ENCODE data around the gene LIPC.
A peak's percentile ranks its signal among the peaks of the same experiment; 100 is the strongest.

LIPC gene

DNA sequence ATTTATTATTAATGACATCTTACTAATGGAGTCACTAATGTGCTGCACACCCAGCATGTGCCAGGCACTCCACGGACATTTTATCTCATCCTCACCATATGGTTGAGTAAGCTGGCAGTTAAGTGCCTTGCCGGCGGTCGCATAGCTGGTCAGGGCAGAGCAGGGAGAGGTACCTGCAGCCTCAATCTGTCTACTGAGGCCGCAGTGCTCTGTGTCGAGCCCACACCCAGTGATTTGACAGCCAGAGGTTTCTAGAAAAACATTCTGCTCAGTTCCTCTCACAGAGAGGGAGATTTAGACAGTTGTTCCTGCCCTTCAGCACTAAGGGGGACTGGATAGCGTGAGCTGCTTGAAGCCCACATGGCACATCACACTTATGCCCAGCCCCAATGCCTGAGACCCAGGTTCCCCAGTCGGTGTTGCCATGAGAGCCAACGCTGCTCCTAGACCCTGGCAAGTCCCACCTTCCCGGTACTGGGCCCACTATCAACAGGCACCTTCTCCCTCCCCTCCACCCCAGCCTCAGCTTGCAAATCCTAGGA lies 2.6 kb downstream of the LIPC start:
- Histone ChIP-seq H3K9me3 (replicated peaks in 1 of 2; ENCODE audit: control insufficient read depth in 2 of 2, insufficient read depth in 1 of 2, low read depth in 1 of 2, low read length in 2 of 2) (no peaks in the 10 kb centered on the region), H3K27me3 (ENCODE audit: control insufficient read depth in 3 of 3, insufficient read depth in 3 of 3, low read depth in 1 of 3, low read length in 3 of 3) (no peaks in the 10 kb centered on the region), H3K4ac (ENCODE audit: low read length) (no peak overlapping the region), H3K9ac (ENCODE audit: low read depth, low read length, poor library complexity) (no peak overlapping the region), H2AFZ (ENCODE audit: low read length) (no peak overlapping the region), H3K4me3 (ENCODE audit: low read length in 2 of 2) (no peak overlapping the region), H4K91ac (ENCODE audit: low read depth, low read length, poor library complexity) (no peak overlapping the region), H4K8ac (ENCODE audit: low read depth, low read length) (no peak overlapping the region), H3K4me1 (ENCODE audit: control insufficient read depth in 2 of 2, insufficient read depth in 1 of 2, low read depth in 1 of 2, low read length in 2 of 2) (peaks cover 5% of the 10 kb centered on the region in 2 donors), H3K23ac (ENCODE audit: low read depth, low read length, poor library complexity) (no peak overlapping the region), H2BK15ac (ENCODE audit: low read length) (no peak overlapping the region), H3K14ac (ENCODE audit: low read length) (no peak overlapping the region), H2BK120ac (ENCODE audit: low read depth, low read length) (no peak overlapping the region), H3K27ac (replicated peaks; ENCODE audit: low read length) (no peak overlapping the region), H3K36me3 (replicated peaks in 1 of 2; ENCODE audit: control insufficient read depth in 2 of 2, insufficient read depth in 2 of 2, low read length in 2 of 2) (no peaks in the 10 kb centered on the region), H3K4me2 (ENCODE audit: insufficient read depth, low read length, poor library complexity, severe bottlenecking) (no peak overlapping the region), H3K79me1 (ENCODE audit: low read depth, low read length) (no peaks in the 10 kb centered on the region), H2AK5ac (ENCODE audit: low read depth, low read length) (no peak overlapping the region), H3K18ac (ENCODE audit: low read length) (no peak overlapping the region), H2BK12ac (ENCODE audit: low read length) (no peak overlapping the region), H2BK5ac (ENCODE audit: low read length) (no peak overlapping the region)
- DNase-seq (ENCODE audit: low spot score): no peak
- no CpG with 5 or more reads among the region's 10 CpGs for WGBS, 2 donors (ENCODE audit: extremely low coverage in 2 of 2, insufficient read length in 2 of 2, insufficient replicate concordance in 1 of 2)

GRCh38 chr15:58436552-58436951 lies 4.8 kb downstream of the LIPC start:
- Histone ChIP-seq H3K4me2 (ENCODE audit: insufficient read depth, low read length, poor library complexity, severe bottlenecking) (no peak overlapping the region), H3K79me1 (ENCODE audit: low read depth, low read length) (no peaks in the 10 kb centered on the region), H3K9me3 (replicated peaks in 1 of 2; ENCODE audit: control insufficient read depth in 2 of 2, insufficient read depth in 1 of 2, low read depth in 1 of 2, low read length in 2 of 2) (no peaks in the 10 kb centered on the region), H3K4me3 (ENCODE audit: low read length in 2 of 2) (no peak overlapping the region), H3K4me1 (ENCODE audit: control insufficient read depth in 2 of 2, insufficient read depth in 1 of 2, low read depth in 1 of 2, low read length in 2 of 2) (peaks cover 5% of the 10 kb centered on the region in 2 donors), H2BK5ac (ENCODE audit: low read length) (no peak overlapping the region), H4K91ac (ENCODE audit: low read depth, low read length, poor library complexity) (no peak overlapping the region), H2AK5ac (ENCODE audit: low read depth, low read length) (no peak overlapping the region), H3K23ac (ENCODE audit: low read depth, low read length, poor library complexity) (no peak overlapping the region), H2BK15ac (ENCODE audit: low read length) (no peak overlapping the region), H3K27ac (replicated peaks; ENCODE audit: low read length) (no peak overlapping the region), H2AFZ (ENCODE audit: low read length) (no peak overlapping the region), H4K8ac (ENCODE audit: low read depth, low read length) (no peak overlapping the region), H2BK120ac (ENCODE audit: low read depth, low read length) (no peak overlapping the region), H3K18ac (ENCODE audit: low read length) (no peak overlapping the region), H3K14ac (ENCODE audit: low read length) (no peak overlapping the region), H3K4ac (ENCODE audit: low read length) (no peak overlapping the region), H3K9ac (ENCODE audit: low read depth, low read length, poor library complexity) (no peak overlapping the region), H2BK12ac (ENCODE audit: low read length) (no peak overlapping the region), H3K27me3 (ENCODE audit: control insufficient read depth in 3 of 3, insufficient read depth in 3 of 3, low read depth in 1 of 3, low read length in 3 of 3) (no peaks in the 10 kb centered on the region), H3K36me3 (replicated peaks in 1 of 2; ENCODE audit: control insufficient read depth in 2 of 2, insufficient read depth in 2 of 2, low read length in 2 of 2) (no peaks in the 10 kb centered on the region)
- no peak for DNase-seq (ENCODE audit: low spot score)
- no CpG with 5 or more reads among the region's 4 CpGs for whole genome bisulfite sequencing, 2 donors (ENCODE audit: extremely low coverage in 2 of 2, insufficient read length in 2 of 2, insufficient replicate concordance in 1 of 2)

DNA sequence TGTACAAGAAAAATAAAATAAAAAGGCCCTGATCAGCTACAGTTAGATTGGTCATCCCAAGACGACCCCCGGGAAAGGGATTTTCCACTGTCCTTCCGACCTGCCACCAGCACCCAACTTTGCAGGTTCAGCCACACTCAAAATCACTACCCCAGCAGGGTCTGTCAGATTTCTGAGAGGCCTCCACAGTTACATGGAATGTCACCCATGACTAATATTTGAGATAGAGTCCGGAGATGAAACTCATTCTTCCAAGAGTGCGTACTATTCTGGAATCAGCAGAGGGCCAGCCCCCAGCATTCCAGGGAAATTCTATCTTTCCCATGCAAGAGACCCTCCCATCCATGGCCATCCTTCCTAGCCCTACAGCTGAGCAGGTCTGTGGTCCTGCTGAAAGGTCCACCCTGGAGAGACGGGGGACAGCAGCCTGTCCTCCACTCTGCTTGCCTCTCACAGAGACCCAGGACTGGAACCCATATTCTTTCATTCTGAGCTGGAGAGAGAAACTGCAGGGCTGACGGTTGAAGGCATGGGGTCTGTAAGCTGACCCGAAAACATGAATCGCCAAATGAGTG lies 5.8 kb downstream of the LIPC start:
- no peak overlapping the region for H2BK5ac ChIP-seq (ENCODE audit: low read length)
- WGBS, 2 donors (ENCODE audit: extremely low coverage in 2 of 2, insufficient read length in 2 of 2, insufficient replicate concordance in 1 of 2): no CpG with 5 or more reads among the region's 9 CpGs
- no peaks in the 10 kb centered on the region for H3K27me3 ChIP-seq (ENCODE audit: control insufficient read depth in 3 of 3, insufficient read depth in 3 of 3, low read depth in 1 of 3, low read length in 3 of 3)
- H3K27ac ChIP-seq (replicated peaks; ENCODE audit: low read length): no peak overlapping the region
- no peak overlapping the region for H3K4me3 ChIP-seq (ENCODE audit: low read length in 2 of 2)
- H2BK15ac ChIP-seq (ENCODE audit: low read length): no peak overlapping the region
- no peak overlapping the region for H4K8ac ChIP-seq (ENCODE audit: low read depth, low read length)
- no peak overlapping the region for H3K23ac ChIP-seq (ENCODE audit: low read depth, low read length, poor library complexity)
- no peak overlapping the region for H3K14ac ChIP-seq (ENCODE audit: low read length)
- H2AK5ac ChIP-seq (ENCODE audit: low read depth, low read length): no peak overlapping the region
- H3K18ac ChIP-seq (ENCODE audit: low read length): peak overlapping the region; percentile 6
- no peak overlapping the region for H2AFZ ChIP-seq (ENCODE audit: low read length)
- H3K9ac ChIP-seq (ENCODE audit: low read depth, low read length, poor library complexity): no peak overlapping the region
- no peak overlapping the region for H3K4me2 ChIP-seq (ENCODE audit: insufficient read depth, low read length, poor library complexity, severe bottlenecking)
- H3K36me3 ChIP-seq (replicated peaks in 1 of 2; ENCODE audit: control insufficient read depth in 2 of 2, insufficient read depth in 2 of 2, low read length in 2 of 2): no peaks in the 10 kb centered on the region
- H4K91ac ChIP-seq (ENCODE audit: low read depth, low read length, poor library complexity): no peak overlapping the region
- no peak for DNase-seq (ENCODE audit: low spot score)
- H3K4ac ChIP-seq (ENCODE audit: low read length): no peak overlapping the region
- no peak overlapping the region for H2BK12ac ChIP-seq (ENCODE audit: low read length)
- no peaks in the 10 kb centered on the region for H3K9me3 ChIP-seq (replicated peaks in 1 of 2; ENCODE audit: control insufficient read depth in 2 of 2, insufficient read depth in 1 of 2, low read depth in 1 of 2, low read length in 2 of 2)
- H3K79me1 ChIP-seq (ENCODE audit: low read depth, low read length): no peaks in the 10 kb centered on the region
- H3K4me1 ChIP-seq (ENCODE audit: control insufficient read depth in 2 of 2, insufficient read depth in 1 of 2, low read depth in 1 of 2, low read length in 2 of 2): peaks cover 5 to 13% of the 10 kb centered on the region in 2 donors
- no peak overlapping the region for H2BK120ac ChIP-seq (ENCODE audit: low read depth, low read length)

GRCh38 chr15:58438111-58438510 lies 6.3 kb downstream of the LIPC start:
- no peak overlapping the region for H3K14ac ChIP-seq (ENCODE audit: low read length)
- no peak overlapping the region for H2BK120ac ChIP-seq (ENCODE audit: low read depth, low read length)
- H3K36me3 ChIP-seq (replicated peaks in 1 of 2; ENCODE audit: control insufficient read depth in 2 of 2, insufficient read depth in 2 of 2, low read length in 2 of 2): no peaks in the 10 kb centered on the region
- H3K18ac ChIP-seq (ENCODE audit: low read length): peak overlapping the region; percentile 6
- WGBS, 2 donors (ENCODE audit: extremely low coverage in 2 of 2, insufficient read length in 2 of 2, insufficient replicate concordance in 1 of 2): no CpG with 5 or more reads among the region's 9 CpGs
- H3K4me2 ChIP-seq (ENCODE audit: insufficient read depth, low read length, poor library complexity, severe bottlenecking): no peak overlapping the region
- no peak overlapping the region for H3K23ac ChIP-seq (ENCODE audit: low read depth, low read length, poor library complexity)
- H2AK5ac ChIP-seq (ENCODE audit: low read depth, low read length): no peak overlapping the region
- H3K4ac ChIP-seq (ENCODE audit: low read length): no peak overlapping the region
- no peaks in the 10 kb centered on the region for H3K79me1 ChIP-seq (ENCODE audit: low read depth, low read length)
- H3K4me1 ChIP-seq (ENCODE audit: control insufficient read depth in 2 of 2, insufficient read depth in 1 of 2, low read depth in 1 of 2, low read length in 2 of 2): peaks cover 5 to 13% of the 10 kb centered on the region in 2 donors
- H4K91ac ChIP-seq (ENCODE audit: low read depth, low read length, poor library complexity): no peak overlapping the region
- H3K4me3 ChIP-seq (ENCODE audit: low read length in 2 of 2): no peak overlapping the region
- H3K9ac ChIP-seq (ENCODE audit: low read depth, low read length, poor library complexity): peak overlapping the region; percentile 60
- no peaks in the 10 kb centered on the region for H3K27me3 ChIP-seq (ENCODE audit: control insufficient read depth in 3 of 3, insufficient read depth in 3 of 3, low read depth in 1 of 3, low read length in 3 of 3)
- H2BK15ac ChIP-seq (ENCODE audit: low read length): peak overlapping the region; percentile 52
- DNase-seq (ENCODE audit: low spot score): no peak
- H2BK5ac ChIP-seq (ENCODE audit: low read length): peak overlapping the region; percentile 10
- H4K8ac ChIP-seq (ENCODE audit: low read depth, low read length): no peak overlapping the region
- no peaks in the 10 kb centered on the region for H3K9me3 ChIP-seq (replicated peaks in 1 of 2; ENCODE audit: control insufficient read depth in 2 of 2, insufficient read depth in 1 of 2, low read depth in 1 of 2, low read length in 2 of 2)
- no peak overlapping the region for H2BK12ac ChIP-seq (ENCODE audit: low read length)
- H2AFZ ChIP-seq (ENCODE audit: low read length): no peak overlapping the region
- no peak overlapping the region for H3K27ac ChIP-seq (replicated peaks; ENCODE audit: low read length)

All from neuronal stem cell (in vitro differentiated cells).